Stimulated activated CD4-positive, alpha-beta T cell treated with anti-CD3 and anti-CD28 coated beads, Interleukin-1b, Interleukin-23, amount 100 ng/mL, for 48 hours (primary cell): Measurements from ENCODE around the gene ZNF555.
"Not testable (repeated sequence)": the region's sequence is repeated elsewhere in the genome, so short reads cannot be mapped to it uniquely, and the experiment has no call there.

Experiments
- DNase-seq: peaks from one replicate; pipeline ENCODE4 v3.0.0-alpha.2; 2020

ZNF555 gene

DNA sequence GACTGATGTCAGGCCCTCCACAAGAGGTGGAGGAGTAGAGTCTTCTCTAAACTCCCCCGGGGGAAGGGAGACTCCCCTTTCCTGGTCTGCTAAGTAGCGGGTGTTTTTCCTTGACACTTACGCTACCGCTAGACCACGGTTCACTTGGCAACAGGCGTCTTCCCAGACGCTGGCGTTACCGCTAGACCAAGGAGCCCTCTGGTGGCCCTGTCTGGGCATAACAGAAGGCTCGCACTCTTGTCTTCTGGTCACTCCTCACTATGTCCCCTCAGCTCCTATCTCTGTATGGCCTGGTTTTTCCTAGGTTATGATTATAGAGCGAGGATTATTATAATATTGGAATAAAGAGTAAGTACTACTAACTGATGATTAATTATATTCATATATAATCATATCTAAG lies 30.9 kb downstream of the ZNF555 start:
- DNase-seq = peak; percentile 23

- DNase-seq = no peak
Observed at GRCh38 chr19:2877398-2878331, 36.4 kb downstream of the ZNF555 start.

DNA sequence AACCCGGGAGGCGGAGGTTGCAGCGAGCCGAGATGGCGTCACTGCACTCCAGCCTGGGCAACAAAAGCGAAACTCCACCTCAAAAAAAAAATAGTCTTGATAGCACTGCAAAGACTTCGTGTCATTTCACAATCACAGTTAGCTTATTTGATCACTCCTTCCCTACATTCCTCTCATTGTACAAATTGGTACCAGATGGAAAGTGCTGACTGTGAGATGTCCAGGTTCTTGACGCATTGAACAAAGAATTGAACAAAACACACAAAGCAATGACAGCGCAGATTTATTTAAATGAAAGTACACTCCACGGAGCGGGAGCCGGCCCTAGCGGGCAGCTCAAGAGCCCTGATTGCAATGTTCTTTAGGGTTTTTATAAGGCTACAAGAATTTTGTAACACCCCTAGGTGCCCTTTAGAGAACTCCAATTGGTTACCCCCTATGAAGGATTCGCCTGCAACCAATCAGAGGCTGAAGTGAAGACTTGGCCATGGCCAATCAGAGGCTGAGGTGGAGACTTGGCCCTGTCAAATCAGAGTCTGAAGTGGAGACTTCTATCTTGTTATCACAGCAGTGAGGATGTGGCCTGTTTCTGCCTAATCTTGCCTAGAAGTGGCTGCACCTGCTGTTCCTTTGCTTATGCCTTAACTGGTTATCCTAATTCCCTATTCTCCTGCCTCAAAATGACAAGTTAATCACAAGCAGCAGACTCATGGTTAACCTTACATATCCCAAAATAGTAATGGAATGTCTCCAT lies 42.6 kb downstream of the ZNF555 start:
- DNase-seq = no peak

- DNase-seq = no peak
Observed at GRCh38 chr19:2885736-2886135, 44.5 kb downstream of the ZNF555 start.

GRCh38 chr19:2887391-2887914 lies 46.2 kb downstream of the ZNF555 start:
- no peak for DNase-seq

DNA sequence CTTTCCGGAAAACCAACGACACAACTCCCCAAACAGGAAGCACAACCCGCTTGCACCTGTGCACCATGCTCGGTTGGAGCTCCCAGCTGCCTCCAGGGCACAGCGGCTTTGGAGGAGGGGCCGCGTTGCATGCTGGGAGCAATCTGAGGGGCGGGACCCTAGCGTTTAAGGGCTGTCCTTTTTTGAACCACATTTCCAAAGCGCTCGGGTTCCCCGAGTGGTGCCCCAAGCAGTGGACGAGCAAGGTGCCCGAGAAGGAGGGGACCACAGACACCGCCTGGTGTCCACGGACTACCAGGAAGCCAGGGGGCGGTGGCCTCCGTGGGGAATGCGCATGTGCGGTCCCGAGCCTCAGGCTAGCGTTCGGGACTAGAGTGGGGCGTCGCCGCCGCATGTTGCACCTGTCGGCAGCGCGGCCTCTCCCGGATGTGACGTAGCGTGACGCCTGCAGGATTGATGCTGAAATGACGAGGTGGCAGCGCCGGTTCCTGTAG lies 47.5 kb downstream of the ZNF555 start:
- DNase-seq = peak; percentile 75

GRCh38 chr19:2890531-2890930 lies 49.3 kb downstream of the ZNF555 start:
- not testable (repeated sequence) for DNase-seq

GRCh38 chr19:2896694-2897093 lies 55.4 kb downstream of the ZNF555 start:
- no peak for DNase-seq

GRCh38 chr19:2900296-2901252 lies 59.3 kb downstream of the ZNF555 start, which contains the start of gene ZNF57:
TSS of gene ZNF57 (plus strand) at chr19:2900928. CDS start at chr19:2901046, 118 bp downstream.
- peak; percentile 99 for DNase-seq

DNA sequence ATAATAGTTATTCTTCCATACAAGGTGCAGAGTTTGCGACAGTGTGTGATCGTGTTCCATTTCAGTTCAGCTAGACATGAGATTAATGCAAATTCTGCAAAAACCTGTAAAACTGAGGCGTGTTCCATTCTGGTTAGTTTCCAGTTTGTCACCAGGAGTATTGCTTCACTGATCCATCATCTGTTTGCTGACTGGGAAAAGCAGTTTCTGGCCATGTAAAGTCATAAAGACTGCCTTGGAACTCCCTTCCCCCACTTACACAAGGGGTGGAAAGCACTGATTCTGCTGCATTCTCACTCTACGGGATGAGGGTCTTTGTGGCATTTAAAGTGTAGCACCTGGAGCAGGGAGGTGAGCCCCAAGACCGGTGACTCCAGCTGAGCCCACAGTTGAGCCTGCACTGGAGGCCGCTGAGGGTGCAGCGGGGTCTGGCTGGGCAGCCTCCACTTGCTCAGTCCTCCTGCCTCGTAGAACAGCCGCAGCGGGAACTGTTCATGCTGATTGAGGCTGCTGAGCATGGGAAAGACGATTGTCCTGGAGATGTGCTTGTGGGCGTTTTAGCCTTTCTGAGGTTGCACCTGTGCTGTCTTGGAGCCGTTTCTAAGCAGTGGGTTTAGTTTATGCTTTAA lies 61.4 kb downstream of the ZNF555 start:
- DNase-seq = no peak

DNA sequence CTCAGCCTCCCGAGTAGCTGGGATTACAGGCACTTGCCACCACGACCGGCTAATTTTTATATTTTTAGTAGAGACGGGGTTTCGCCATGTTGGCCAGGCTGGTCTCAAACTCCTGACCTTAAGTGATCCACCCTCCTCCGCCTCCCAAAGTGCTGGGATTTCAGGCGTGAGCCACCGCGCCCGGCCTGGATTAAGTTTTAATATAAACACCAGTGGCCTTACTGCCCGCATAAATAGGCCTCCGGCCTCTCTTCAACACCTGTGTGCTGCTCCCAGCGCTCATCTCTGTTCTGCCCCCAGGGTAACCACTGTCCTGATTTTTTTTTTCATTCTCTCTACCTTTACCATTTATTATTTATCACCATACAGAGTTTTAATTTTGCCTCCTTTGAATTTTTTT lies 62.1 kb downstream of the ZNF555 start:
- DNase-seq = not testable (repeated sequence)

GRCh38 chr19:2905918-2906519 lies 64.7 kb downstream of the ZNF555 start:
- DNase-seq = no peak

DNA sequence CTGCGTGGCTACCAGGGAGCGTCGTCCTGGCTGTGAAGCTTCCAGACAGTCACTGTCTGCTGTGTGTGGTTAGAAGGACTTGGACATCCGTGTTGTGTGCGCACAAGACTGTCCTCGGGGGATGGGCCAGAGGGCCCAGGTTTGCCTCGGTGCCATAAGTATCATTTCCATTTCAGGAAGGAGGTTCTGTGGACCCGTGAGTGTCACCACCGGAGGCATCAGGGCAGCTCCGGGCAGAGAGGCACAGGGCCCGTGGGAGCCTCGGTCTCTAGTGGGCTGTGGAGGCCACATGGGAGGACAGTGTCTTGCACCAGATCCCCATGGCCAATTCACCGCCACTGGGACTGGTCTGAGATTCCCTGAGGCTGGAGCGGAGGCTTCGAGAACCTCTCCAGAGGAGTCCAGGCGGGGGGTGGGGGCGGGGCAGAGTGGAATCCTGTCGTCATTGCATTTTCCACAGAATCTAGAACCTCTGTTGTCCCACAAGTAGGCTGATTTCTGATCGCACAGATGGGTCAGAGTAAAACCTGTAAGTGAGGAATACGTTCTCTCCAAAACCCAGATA lies 65.4 kb downstream of the ZNF555 start:
- DNase-seq = no peak
